Raji (cell line): Measurements from ENCODE around the gene THUMPD1.

Source experiments
- POLR2A ChIP-seq: IDR thresholded peaks from 2 replicates; pipeline ENCODE4 v1.6.1; 2011; ENCODE audit warnings: low read depth, low read length, control low read depth; ENCODE audit not compliant: insufficient read depth

THUMPD1 gene

DNA sequence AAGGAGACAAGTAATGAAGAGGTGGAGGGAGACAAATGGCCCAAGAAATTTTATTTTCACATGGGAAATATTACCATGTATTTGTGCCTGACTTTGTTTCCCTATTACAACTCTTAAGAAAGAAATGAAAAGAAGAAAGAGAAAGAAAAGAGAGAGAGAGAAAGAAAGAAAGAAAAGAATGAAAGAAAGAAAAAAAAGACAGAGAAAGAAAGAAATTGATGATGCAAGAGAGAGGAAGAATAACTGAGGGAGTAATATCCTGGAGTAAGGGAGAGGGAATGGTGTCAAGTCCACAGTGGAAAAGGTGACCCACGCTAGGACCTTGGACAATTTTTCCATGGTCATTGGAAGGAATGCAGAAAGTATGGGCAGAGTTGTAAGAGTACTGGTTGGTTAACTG is 12.1 kb upstream of the THUMPD1 start:
- no peak for TF ChIP-seq POLR2A

DNA sequence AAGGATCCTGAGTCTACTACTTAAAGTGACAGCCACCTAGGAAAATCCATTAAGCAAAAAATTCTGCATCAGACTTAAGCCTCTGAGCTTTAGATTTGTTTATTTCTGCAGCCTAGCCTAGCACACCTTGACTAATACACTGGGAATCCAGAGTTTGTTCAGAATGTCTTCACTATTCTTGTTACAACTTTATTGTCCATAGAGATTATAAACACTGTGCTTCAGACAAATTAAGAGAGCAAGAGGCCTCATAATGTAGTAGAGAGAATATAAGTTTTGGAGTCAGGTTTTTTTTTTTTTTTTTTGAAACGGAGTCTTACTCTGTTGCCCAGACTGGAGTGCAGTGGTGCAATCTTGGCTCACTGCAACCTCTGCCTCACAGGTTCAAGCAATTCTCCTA is 8.9 kb upstream of the THUMPD1 start:
- TF ChIP-seq POLR2A = no peak

DNA sequence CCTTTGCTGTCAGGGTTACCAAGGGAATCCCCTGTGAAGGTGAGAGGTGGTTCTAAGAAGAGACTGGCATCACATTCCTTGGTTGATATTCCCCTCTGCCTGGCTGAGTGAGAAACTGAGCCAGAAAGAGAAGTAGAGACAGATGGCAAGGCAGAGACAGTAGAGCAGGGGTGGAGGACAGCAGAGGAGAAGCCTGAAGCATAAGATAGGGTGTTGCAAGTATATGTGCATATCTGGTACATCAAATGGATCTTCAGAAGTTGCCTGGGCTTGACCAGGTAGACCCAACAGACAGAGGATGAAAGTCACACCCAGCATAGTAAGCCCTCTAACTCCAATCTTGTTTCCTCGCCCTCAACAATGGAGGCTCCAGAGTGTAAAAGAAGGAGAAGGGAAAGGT is 7.9 kb upstream of the THUMPD1 start:
- TF ChIP-seq POLR2A = no peak

DNA sequence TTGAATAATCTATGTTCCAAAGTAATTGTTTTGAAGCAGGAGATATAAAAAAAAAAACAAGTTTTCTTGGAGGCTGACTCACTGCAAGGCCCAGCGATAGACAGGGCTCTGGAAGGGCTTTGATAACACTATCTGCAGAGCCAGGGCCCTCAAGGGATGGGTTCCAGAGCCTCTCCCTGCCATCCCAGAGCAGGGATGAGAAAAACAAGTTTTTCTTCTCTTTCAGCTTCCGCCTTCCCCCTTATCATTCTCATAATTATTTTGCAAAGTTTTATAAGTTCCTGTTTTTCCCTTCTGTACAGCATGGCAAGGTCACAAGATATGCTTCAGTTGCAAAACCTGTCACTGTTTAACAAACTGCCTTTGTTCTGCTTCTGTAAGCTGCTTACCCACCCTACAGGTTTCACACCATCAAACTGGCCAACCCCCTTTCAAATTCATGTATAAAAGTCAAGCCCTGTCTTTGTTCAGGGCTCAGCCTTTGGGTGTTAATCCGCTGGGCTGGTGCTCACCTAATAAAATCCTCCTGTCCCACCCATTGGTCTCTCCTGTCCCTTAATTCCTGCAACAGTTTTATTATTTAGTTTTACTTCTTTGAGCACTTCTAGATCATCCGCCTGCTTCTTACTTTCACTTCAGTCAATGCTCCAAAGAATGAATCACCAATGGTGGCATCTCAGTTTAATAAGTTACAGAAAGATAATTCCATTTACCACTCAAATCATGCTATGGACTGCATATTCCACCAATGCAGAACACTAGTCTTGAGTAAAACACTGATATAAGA is 5.6 kb upstream of the THUMPD1 start:
- TF ChIP-seq POLR2A = no peak

DNA sequence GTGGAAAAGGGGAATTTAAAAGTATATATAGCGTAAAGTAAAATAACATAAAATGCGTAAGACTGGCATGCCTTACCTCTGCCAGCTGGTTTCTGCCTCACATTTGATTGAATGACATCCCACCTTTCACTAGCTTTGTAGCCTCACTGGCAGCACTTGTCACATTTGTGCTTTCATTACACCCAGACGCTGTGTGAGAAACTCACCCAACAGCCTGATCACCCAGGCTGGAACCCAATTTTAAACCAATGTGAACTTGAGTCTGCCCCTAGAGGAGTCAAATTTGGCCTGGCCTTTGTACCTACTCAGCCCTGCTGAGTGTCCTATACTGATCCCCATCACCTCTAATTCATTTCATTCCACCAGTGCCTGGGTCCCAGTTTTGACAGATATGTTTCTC is 4.8 kb upstream of the THUMPD1 start:
- no peak for TF ChIP-seq POLR2A

DNA sequence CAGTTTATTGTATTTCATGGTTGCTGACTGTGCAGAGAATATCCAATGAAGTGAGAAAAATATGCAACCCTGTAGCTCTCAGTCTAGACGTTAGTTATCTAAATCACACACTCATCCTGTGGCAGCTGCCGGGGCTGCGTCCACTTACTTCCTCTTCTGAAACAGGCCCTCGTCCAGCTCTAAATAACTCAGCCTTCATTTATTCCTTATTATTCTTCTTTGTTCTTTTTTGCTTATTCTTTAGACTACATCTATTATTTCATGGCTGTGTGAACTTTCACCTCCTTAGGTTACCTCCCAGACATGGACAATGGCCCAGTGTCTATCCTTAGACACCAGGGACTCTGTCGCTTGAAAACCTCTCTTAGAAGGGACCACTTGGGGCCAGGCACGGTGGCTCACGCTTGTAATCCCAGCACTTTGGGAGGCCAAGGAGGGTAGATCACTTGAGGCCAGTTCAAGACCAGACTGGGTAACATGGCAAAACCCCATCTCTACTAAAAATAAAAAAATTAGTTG is 3.4 kb upstream of the THUMPD1 start:
- no peak for TF ChIP-seq POLR2A

DNA sequence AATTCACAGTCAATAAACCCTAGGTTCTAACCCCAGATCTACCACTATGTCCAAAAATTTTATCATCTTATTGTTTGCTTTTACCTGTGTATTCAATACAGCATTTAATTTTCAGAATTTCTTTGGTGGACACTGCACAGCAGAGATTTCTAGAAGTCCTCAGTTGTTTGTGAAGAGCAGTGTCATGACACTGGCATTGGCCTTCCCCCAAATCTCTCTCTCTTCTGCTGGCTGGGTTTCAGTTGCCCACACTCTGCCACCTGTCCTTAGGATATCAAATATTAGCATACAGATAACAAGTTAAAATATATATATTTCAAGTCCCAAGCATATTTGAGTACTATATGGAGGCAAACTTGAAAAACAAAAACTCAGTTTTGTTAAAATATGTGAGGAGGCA is 2.0 kb upstream of the THUMPD1 start:
- no peak for TF ChIP-seq POLR2A

DNA sequence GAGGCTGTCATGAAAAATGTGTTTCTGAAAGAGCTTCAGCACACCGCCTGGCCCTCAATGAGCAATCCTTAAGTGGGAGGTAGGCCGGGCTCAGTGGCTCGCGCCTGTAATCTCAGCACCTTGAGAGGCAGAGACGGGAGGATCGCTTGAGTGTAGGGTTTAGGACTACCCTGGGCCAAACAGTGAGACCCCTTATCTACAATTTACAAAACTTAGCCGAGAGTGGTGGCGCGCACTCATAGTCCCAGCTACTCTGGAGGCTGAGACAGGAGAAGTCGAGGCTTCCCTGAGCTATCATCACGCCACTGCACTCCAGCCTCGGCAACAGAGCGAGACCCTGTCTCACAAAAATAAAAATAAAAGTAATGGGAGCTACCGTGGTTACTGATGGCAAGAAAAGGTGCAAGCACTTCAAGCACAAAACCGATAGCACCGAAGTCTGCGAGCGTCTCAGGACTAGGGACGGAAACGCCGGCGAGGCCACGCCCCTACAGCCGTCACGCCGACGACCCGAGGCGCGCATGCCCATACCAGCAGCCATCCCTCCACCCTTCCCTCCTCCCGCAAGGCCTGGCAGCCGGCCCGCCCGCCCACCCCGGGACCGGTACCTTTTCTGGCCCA is 607 bp downstream of the THUMPD1 start:
- TF ChIP-seq POLR2A = no peak

DNA sequence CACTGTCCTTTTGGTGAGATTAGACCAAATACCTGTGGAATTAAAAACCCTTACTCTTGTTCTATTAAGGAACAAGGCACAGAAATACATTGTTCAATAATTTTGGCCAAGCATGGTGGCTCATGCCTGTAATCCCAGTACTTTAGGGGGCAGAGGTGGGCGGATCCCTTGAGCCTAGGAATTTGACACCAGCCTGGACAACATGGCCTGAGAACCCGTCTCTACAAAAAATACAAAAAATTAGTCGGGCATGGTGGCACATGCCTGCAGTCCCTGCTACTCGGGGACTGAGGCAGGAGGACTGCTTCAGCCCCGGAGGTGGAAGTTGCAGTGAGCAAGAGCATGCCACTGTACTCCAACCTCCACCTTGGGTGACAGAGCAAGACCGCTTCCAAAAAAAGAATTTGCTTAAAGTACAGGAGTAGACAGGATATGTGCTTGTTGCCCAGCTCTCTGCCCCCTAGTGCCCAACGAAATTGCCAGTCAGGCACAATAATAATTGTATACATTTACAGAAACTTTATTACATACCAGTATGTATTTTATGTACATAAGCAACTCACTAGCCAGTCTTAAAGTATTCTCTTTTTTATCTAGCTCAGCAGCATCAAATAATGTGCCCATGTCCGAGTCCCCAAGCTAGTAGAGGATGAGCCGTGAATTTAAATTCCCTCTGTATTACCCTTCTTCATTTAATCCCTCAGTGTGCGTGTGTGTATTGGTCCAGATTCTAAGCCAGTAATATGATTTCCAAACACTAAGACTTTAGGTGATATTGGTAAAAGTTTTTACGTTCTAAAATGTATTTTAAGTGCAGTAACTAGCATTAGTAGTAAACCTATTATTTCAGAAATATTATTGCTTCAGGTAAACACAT is 1.4 kb downstream of the THUMPD1 start:
- no peak for TF ChIP-seq POLR2A

DNA sequence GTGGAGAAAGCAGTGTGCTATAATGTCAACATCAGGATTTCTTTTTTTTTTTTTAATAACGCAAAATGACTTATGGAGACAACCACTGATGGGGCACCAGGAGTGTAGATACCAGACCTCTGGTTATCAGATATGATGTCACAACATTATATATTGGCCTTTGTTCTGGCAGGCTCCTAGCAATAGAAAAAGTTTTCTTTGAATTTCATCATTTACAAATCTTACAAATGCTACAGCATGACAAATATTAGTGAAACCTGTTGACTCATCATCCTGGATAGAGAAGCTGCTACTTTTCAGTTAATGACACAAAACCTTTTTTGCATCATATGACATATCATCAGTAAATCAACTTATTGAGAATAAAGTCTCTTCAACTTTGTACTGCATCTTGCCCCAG is 6.1 kb downstream of the THUMPD1 start:
- no peak for TF ChIP-seq POLR2A

DNA sequence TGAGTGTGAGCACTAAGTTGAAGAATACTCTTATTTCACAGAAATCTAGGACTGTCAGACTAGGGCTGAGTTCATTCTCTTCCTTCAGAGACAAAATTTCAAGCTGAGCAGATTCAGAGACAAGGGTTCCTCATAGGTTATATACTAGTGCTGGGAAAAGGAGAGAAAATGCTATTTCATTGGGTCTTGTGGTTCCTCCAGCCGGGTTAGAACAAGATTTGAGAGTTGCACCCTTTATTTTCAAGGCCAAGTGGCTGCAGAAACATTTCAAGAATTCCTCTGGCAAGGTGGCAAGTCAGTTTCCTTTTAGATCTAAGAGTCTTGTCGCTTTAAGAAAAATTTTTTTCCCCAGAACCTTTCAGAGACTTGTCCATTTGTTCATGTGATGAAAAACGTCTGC is 6.8 kb downstream of the THUMPD1 start:
- TF ChIP-seq POLR2A = no peak

DNA sequence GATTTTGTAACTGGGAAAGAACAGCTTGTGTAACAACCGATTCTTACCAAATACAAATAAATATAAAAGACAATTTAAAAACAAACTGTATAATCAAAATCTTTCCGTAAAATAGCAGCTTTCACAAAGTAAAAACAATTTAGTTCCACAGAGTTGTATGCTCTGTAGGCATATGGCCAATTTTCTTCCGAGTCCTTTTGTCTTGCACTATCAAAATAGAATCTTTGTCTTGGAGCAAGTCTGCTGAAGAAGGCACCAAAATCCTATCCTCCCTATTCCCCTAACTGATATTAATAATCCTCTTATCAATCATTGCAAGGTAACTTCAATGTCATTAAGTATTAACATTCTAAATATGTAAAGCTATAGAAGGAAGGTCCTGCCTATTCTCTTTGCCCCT is 7.6 kb downstream of the THUMPD1 start:
- TF ChIP-seq POLR2A = no peak

DNA sequence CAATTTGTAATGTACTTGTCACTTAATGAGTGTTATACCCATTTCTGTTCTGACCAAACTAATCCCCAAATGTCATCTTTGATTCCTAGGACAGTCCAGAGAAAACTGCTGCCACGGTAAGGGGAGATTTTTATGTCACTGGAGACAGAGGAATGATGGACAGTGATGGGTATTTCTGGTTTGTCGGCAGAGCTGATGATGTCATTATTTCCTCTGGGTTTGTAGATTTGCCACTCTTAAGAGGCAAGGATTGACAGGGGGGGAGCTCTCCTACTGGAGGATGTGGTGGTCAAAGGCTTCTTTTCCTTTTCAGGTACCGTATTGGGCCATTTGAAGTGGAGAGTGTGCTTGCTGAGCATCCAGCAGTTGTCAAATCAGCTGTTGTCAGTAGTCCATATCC is 12.5 kb downstream of the THUMPD1 start:
- no peak for TF ChIP-seq POLR2A

DNA sequence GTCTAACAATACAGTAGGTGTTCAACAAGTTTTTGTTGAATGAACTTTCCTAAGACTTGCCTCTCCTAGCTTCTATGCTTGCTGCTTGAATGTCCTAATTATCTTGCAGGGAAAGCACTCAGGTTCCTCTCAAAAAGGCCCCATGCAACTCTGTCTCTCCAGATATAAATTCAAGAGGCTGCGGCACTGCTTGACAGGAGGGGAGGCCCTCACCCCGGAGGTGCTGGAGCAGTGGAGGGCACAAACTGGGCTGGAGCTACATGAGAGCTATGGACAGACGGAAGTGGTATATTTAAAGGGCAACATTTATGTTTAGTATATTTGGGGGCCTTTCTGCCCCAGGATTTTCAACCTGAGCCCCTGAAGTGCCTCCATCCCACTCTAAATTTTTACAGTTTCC is 14.4 kb downstream of the THUMPD1 start:
- no peak for TF ChIP-seq POLR2A

DNA sequence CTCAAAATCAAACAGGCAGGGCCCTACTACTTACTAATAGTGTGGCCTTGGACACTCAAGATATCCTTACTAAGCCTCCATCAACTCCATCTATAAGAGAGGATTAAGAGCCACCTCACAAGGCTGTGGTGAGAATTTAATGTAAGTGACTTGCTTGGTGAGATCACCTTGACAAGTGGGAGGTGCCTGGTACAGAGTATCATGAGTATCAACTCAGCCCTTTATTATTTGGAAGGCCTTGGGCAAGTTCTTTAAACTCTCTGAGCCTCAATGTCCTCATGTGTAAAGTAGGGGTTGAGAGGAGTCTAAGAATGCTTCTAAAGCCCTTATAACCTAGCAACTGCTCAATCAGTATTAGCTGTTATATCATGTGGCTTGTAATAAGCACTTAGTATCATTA is 15.0 kb downstream of the THUMPD1 start:
- no peak for TF ChIP-seq POLR2A

DNA sequence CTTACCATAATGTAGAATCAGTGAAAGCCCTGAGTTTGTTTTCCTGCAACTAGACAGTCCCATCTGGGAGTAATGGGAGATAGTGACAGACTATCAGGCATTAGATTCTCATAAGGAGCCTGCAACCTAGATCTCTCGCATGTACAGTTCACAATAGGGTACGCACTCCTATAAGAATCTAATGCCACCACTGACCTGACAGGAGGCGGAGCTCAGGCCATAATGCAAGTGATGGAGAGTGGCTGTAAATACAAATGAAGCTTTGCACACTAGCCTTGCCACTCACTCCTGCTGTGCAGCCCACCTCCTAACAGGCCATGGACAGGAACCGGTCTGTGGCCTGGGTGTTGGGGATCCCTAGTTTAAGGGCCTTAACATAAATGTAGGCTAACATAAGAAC is 21.4 kb downstream of the THUMPD1 start:
- no peak for TF ChIP-seq POLR2A
